ENCODE results near the gene TEP1. TPM values are rescaled to one million over a fixed set of nuclear protein-coding genes. Genes with fewer than 3 reads are reported as not detected.
"Not testable (repeated sequence)": the region's sequence is repeated elsewhere in the genome, so short reads cannot be mapped to it uniquely, and the experiment has no call there.

Gene TEP1
- total RNA-seq, 1 donor from 2014 or later, result 22.8 TPM

GRCh38 chr14:20376071-20376588 lies 37.2 kb downstream of the TEP1 start:
- Mint-ChIP-seq H3K27me3 (ENCODE audit: low read depth) (no peaks in the 10 kb centered on the region), H3K4me3 (ENCODE audit: unreplicated experiment) (no peak overlapping the region), H3K9me3 (ENCODE audit: low read depth) (no peaks in the 10 kb centered on the region), H3K27ac (ENCODE audit: unreplicated experiment) (no peak overlapping the region), H3K4me1 (ENCODE audit: low read depth) (no peaks in the 10 kb centered on the region), H3K36me3 (ENCODE audit: low read depth) (peaks cover 62% of the 10 kb centered on the region)
- no peak for DNase-seq (ENCODE audit: low spot score)
- TF ChIP-seq CTCF (IDR thresholded peaks at IDR 0.05), result no peak

GRCh38 chr14:20375471-20375870 lies 37.8 kb downstream of the TEP1 start:
- TF ChIP-seq CTCF (IDR thresholded peaks at IDR 0.05), result no peak
- Mint-ChIP-seq H3K36me3 (ENCODE audit: low read depth) (peaks cover 61% of the 10 kb centered on the region), H3K4me1 (ENCODE audit: low read depth) (no peaks in the 10 kb centered on the region), H3K4me3 (ENCODE audit: unreplicated experiment) (no peak overlapping the region), H3K27ac (ENCODE audit: unreplicated experiment) (no peak overlapping the region), H3K27me3 (ENCODE audit: low read depth) (no peaks in the 10 kb centered on the region), H3K9me3 (ENCODE audit: low read depth) (no peaks in the 10 kb centered on the region)
- no peak for DNase-seq (ENCODE audit: low spot score)

- Mint-ChIP-seq H3K4me1 (ENCODE audit: low read depth) (no peaks in the 10 kb centered on the region), H3K36me3 (ENCODE audit: low read depth) (peaks cover 62% of the 10 kb centered on the region), H3K4me3 (ENCODE audit: unreplicated experiment) (no peak overlapping the region), H3K27me3 (ENCODE audit: low read depth) (no peaks in the 10 kb centered on the region), H3K9me3 (ENCODE audit: low read depth) (no peaks in the 10 kb centered on the region), H3K27ac (ENCODE audit: unreplicated experiment) (no peak overlapping the region)
- TF ChIP-seq CTCF (IDR thresholded peaks at IDR 0.05), result no peak
- no peak for DNase-seq (ENCODE audit: low spot score)
Observed at GRCh38 chr14:20372796-20373195, 40.5 kb downstream of the TEP1 start.

- Mint-ChIP-seq H3K36me3 (ENCODE audit: low read depth) (peaks cover 32% of the 10 kb centered on the region), H3K27ac (ENCODE audit: unreplicated experiment) (no peak overlapping the region), H3K4me1 (ENCODE audit: low read depth) (no peaks in the 10 kb centered on the region), H3K4me3 (ENCODE audit: unreplicated experiment) (no peak overlapping the region), H3K9me3 (ENCODE audit: low read depth) (no peaks in the 10 kb centered on the region), H3K27me3 (ENCODE audit: low read depth) (no peaks in the 10 kb centered on the region)
- TF ChIP-seq CTCF (IDR thresholded peaks at IDR 0.05), result no peak
- no peak for DNase-seq (ENCODE audit: low spot score)
Observed at GRCh38 chr14:20365928-20366327, 47.4 kb downstream of the TEP1 start.

GRCh38 chr14:20358474-20358873 lies 54.8 kb downstream of the TEP1 start:
- H3K4me3 Mint-ChIP-seq (ENCODE audit: unreplicated experiment); H3K27ac Mint-ChIP-seq (ENCODE audit: unreplicated experiment); H3K9me3 Mint-ChIP-seq (ENCODE audit: low read depth); H3K27me3 Mint-ChIP-seq (ENCODE audit: low read depth); H3K4me1 Mint-ChIP-seq (ENCODE audit: low read depth); DNase-seq (ENCODE audit: low spot score): not testable (repeated sequence)
- peaks cover 28% of the 10 kb centered on the region for H3K36me3 Mint-ChIP-seq (ENCODE audit: low read depth)

- no peaks in the 10 kb centered on the region for H3K9me3 Mint-ChIP-seq (ENCODE audit: low read depth)
Observed at GRCh38 chr14:20356422-20356821, 56.9 kb downstream of the TEP1 start.

More at GRCh38 chr14:20356422-20356821, 56.9 kb downstream of the TEP1 start:
- TF ChIP-seq CTCF (IDR thresholded peaks at IDR 0.05), result no peak
- H3K27me3 Mint-ChIP-seq (ENCODE audit: low read depth), result no peaks in the 10 kb centered on the region
- H3K4me1 Mint-ChIP-seq (ENCODE audit: low read depth), result peaks cover 3% of the 10 kb centered on the region
- no peak for DNase-seq (ENCODE audit: low spot score)
- peaks cover 26% of the 10 kb centered on the region for H3K36me3 Mint-ChIP-seq (ENCODE audit: low read depth)
- H3K4me3 Mint-ChIP-seq (ENCODE audit: unreplicated experiment), result no peak overlapping the region
- no peak overlapping the region for H3K27ac Mint-ChIP-seq (ENCODE audit: unreplicated experiment)

All from chondrocyte (in vitro differentiated cells).